Measurements from ENCODE around the gene CNIH3. TPM values are rescaled to one million over a fixed set of nuclear protein-coding genes. Genes with fewer than 3 reads are reported as not detected.

Gene CNIH3
- total RNA-seq, 1 donor = 3.6 TPM

DNA sequence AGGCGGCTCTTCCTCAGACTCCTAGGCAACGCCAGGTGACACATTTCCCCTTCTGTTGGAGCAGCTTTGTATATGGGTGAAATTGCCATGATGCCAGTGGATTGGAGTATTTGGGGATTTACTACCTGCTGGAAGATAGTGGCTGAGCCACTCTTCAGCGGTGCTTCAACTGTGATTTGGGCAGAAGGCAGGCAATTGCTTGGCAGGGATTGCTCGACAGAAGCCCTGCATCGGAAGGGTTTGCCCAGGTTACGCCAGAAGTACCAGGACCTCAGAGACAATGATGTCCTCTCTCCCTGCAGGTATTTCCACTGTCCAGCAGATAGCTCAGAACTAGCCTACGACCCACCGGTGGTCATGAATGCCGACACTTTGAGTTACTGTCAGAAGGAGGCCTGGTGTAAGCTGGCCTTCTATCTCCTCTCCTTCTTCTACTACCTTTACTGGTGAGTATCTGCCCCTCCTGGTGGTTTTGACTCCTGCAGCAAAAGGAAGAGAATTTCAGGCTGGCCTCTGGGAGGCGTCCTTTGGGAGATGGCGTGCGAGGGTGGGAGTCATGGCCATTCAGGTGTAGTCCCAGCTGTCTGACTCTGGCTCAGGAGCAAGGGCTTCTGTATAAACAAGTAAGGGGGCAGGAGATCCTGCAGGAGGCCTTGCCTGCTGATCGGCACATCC lies 118.3 kb downstream of the CNIH3 start:
- H4K20me1 ChIP-seq (ENCODE audit: insufficient read depth, low read length) = no peaks in the 10 kb centered on the region
- TF ChIP-seq, protein P1, sequence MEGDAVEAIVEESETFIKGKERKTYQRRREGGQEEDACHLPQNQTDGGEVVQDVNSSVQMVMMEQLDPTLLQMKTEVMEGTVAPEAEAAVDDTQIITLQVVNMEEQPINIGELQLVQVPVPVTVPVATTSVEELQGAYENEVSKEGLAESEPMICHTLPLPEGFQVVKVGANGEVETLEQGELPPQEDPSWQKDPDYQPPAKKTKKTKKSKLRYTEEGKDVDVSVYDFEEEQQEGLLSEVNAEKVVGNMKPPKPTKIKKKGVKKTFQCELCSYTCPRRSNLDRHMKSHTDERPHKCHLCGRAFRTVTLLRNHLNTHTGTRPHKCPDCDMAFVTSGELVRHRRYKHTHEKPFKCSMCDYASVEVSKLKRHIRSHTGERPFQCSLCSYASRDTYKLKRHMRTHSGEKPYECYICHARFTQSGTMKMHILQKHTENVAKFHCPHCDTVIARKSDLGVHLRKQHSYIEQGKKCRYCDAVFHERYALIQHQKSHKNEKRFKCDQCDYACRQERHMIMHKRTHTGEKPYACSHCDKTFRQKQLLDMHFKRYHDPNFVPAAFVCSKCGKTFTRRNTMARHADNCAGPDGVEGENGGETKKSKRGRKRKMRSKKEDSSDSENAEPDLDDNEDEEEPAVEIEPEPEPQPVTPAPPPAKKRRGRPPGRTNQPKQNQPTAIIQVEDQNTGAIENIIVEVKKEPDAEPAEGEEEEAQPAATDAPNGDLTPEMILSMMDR (IDR thresholded peaks at IDR 0.05; ENCODE audit: extremely low read depth, low read depth, low read length) = peak; percentile 17
- no peak overlapping the region for H3K4me2 ChIP-seq (ENCODE audit: insufficient read depth, low read length)
- H3K27me3 ChIP-seq (ENCODE audit: insufficient read depth, low read length) = no peaks in the 10 kb centered on the region
- H3K27ac ChIP-seq (ENCODE audit: low read depth, low read length) = no peak overlapping the region
- no peaks in the 10 kb centered on the region for H3K36me3 ChIP-seq (ENCODE audit: insufficient read depth, low read length)
- H3K4me3 ChIP-seq (ENCODE audit: insufficient read depth, low read length) = no peak overlapping the region
- H3K79me2 ChIP-seq (ENCODE audit: insufficient read depth, low read length) = no peaks in the 10 kb centered on the region
- peaks cover 34% of the 10 kb centered on the region for H3K4me1 ChIP-seq (ENCODE audit: insufficient read depth, low read length)
- no peak overlapping the region for H2AFZ ChIP-seq (ENCODE audit: low read length)
- DNase-seq (ENCODE audit: insufficient read length, low spot score, missing footprints) = no peak
- H3K9me3 ChIP-seq (ENCODE audit: low read depth, low read length) = no peaks in the 10 kb centered on the region

- Histone ChIP-seq H3K4me1 (ENCODE audit: insufficient read depth, low read length) (peaks cover 40% of the 10 kb centered on the region), H3K79me2 (ENCODE audit: insufficient read depth, low read length) (no peaks in the 10 kb centered on the region), H3K4me2 (ENCODE audit: insufficient read depth, low read length) (no peak overlapping the region), H3K27ac (ENCODE audit: low read depth, low read length) (no peak overlapping the region), H3K36me3 (ENCODE audit: insufficient read depth, low read length) (no peaks in the 10 kb centered on the region), H4K20me1 (ENCODE audit: insufficient read depth, low read length) (no peaks in the 10 kb centered on the region), H3K9me3 (ENCODE audit: low read depth, low read length) (no peaks in the 10 kb centered on the region), H3K27me3 (ENCODE audit: insufficient read depth, low read length) (no peaks in the 10 kb centered on the region), H2AFZ (ENCODE audit: low read length) (no peak overlapping the region), H3K4me3 (ENCODE audit: insufficient read depth, low read length) (no peak overlapping the region)
- no peak for DNase-seq (ENCODE audit: insufficient read length, low spot score, missing footprints)
- TF ChIP-seq, protein P1 (IDR thresholded peaks at IDR 0.05; ENCODE audit: extremely low read depth, low read depth, low read length) = no peak
Measured at GRCh38 chr1:224735159-224735558, 119.0 kb downstream of the CNIH3 start.

GRCh38 chr1:224736619-224737352 lies 120.7 kb downstream of the CNIH3 start:
- Histone ChIP-seq H2AFZ (ENCODE audit: low read length) (peak overlapping the region; percentile 74), H3K36me3 (ENCODE audit: insufficient read depth, low read length) (no peaks in the 10 kb centered on the region), H4K20me1 (ENCODE audit: insufficient read depth, low read length) (no peaks in the 10 kb centered on the region), H3K27ac (ENCODE audit: low read depth, low read length) (peak overlapping the region; percentile 47), H3K9me3 (ENCODE audit: low read depth, low read length) (no peaks in the 10 kb centered on the region), H3K27me3 (ENCODE audit: insufficient read depth, low read length) (no peaks in the 10 kb centered on the region), H3K4me1 (ENCODE audit: insufficient read depth, low read length) (peaks cover 35% of the 10 kb centered on the region), H3K4me3 (ENCODE audit: insufficient read depth, low read length) (no peak overlapping the region), H3K4me2 (ENCODE audit: insufficient read depth, low read length) (peak overlapping the region; percentile 46), H3K79me2 (ENCODE audit: insufficient read depth, low read length) (no peaks in the 10 kb centered on the region)
- TF ChIP-seq, protein P1 (IDR thresholded peaks at IDR 0.05; ENCODE audit: extremely low read depth, low read depth, low read length) = no peak
- peak; percentile 87 for DNase-seq (ENCODE audit: insufficient read length, low spot score, missing footprints)

- Histone ChIP-seq H2AFZ (ENCODE audit: low read length) (peak overlapping the region; percentile 60), H3K9me3 (ENCODE audit: low read depth, low read length) (no peaks in the 10 kb centered on the region), H3K4me2 (ENCODE audit: insufficient read depth, low read length) (peak overlapping the region; percentile 46), H4K20me1 (ENCODE audit: insufficient read depth, low read length) (no peaks in the 10 kb centered on the region), H3K27me3 (ENCODE audit: insufficient read depth, low read length) (no peaks in the 10 kb centered on the region), H3K36me3 (ENCODE audit: insufficient read depth, low read length) (no peaks in the 10 kb centered on the region), H3K4me3 (ENCODE audit: insufficient read depth, low read length) (peak overlapping the region; percentile 28), H3K27ac (ENCODE audit: low read depth, low read length) (peak overlapping the region; percentile 47), H3K79me2 (ENCODE audit: insufficient read depth, low read length) (no peaks in the 10 kb centered on the region), H3K4me1 (ENCODE audit: insufficient read depth, low read length) (peaks cover 35% of the 10 kb centered on the region)
- TF ChIP-seq, protein P1 (IDR thresholded peaks at IDR 0.05; ENCODE audit: extremely low read depth, low read depth, low read length) = no peak
- no peak for DNase-seq (ENCODE audit: insufficient read length, low spot score, missing footprints)
Measured at GRCh38 chr1:224737353-224737727, 121.2 kb downstream of the CNIH3 start.
